K562 (cell line): ENCODE measurements around the gene ELMOD1.

Source experiments
- MAFF ChIP-seq: IDR thresholded peaks from 2 replicates; pipeline ENCODE4 v1.6.1; 2012; ENCODE audit warnings: low read length, improper control_type of control experiment
- POLR2AphosphoS5 ChIP-seq: IDR thresholded peaks from 2 replicates; pipeline ENCODE4 v1.6.1; 2011; ENCODE audit warnings: mild to moderate bottlenecking, low read depth, low read length, moderate library complexity; ENCODE audit not compliant: control insufficient read depth, insufficient read depth
- ZNF444 ChIP-seq: fragments of 250-450 bp; sonication (Bioruptor Pico); IDR thresholded peaks from 2 replicates; pipeline ENCODE4 v1.4.0; 2020; ENCODE audit warnings: mild to moderate bottlenecking, moderate library complexity

DNA sequence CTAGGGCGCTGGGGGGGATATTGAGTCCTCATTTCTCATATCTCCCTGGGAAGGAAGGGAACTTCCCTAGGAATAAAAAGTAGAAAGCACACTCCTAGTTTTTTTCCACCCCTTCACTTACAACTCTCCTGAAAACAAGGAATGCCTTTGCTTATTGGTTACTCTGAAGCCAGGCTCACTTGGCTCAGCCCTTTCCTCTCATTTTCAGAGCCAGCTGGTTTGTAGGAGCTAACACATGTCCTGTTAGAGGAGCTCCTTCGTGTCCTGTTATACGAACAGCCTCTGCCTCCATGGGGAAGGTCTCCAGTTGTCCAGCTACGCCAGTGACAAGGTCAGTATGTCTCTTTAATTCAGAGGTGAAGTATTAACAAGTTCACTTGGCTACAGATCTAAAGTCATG lies 43.0 kb upstream of the ELMOD1 start:
- TF ChIP-seq ZNF444, result no peak
- TF ChIP-seq POLR2AphosphoS5, result no peak
- TF ChIP-seq MAFF, result no peak
